ENCODE measurements around the gene ODF2L.

ODF2L gene

DNA sequence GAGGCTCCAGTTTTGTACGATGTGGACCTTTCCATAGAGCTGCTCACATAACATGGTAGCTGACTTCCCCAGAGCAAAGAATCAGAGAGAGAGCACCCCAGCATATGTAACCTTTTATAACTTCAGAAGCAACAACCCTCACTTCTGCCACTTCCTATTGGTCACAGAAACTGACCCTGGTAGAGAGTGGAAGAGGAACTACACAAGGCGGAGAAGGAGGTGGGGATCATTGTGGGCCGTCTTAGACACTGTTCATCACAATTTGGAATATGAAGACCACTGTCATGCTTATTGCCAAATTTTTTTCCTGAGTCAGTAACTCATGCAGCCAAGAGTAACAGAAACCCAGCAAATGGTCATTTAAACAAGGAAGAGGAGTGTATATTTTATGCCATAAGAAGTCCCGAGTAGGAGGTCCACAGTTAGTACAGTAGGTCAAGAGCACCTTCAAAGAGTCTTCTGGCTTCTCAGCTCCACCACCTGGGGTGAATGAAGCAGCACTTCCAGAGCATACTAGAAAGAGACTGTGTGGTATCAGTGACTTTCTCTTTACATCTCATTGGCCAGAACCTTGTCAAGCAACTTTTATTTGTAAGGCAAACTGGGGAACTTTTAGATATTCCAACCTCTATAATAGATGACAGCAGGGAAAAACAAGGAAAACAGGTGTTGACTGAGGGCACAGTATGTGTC is 71.8 kb downstream of the ODF2L start:
- H3K4me2 ChIP-seq = no peak overlapping the region
- H2AFZ ChIP-seq (ENCODE audit: low read depth) = no peak overlapping the region
- H3K27ac ChIP-seq = no peak overlapping the region
- no peak overlapping the region for H3K9ac ChIP-seq
- no peaks in the 10 kb centered on the region for H3K79me2 ChIP-seq (ENCODE audit: insufficient read depth, low read depth)
- H3K36me3 ChIP-seq (ENCODE audit: insufficient read depth) = no peaks in the 10 kb centered on the region
- no peaks in the 10 kb centered on the region for H4K20me1 ChIP-seq (ENCODE audit: insufficient read depth)
- H3K4me1 ChIP-seq (ENCODE audit: low read depth, poor library complexity, severe bottlenecking) = no peaks in the 10 kb centered on the region
- H3K27me3 ChIP-seq (ENCODE audit: insufficient read depth, low read depth) = no peaks in the 10 kb centered on the region
- TF ChIP-seq, protein P1, sequence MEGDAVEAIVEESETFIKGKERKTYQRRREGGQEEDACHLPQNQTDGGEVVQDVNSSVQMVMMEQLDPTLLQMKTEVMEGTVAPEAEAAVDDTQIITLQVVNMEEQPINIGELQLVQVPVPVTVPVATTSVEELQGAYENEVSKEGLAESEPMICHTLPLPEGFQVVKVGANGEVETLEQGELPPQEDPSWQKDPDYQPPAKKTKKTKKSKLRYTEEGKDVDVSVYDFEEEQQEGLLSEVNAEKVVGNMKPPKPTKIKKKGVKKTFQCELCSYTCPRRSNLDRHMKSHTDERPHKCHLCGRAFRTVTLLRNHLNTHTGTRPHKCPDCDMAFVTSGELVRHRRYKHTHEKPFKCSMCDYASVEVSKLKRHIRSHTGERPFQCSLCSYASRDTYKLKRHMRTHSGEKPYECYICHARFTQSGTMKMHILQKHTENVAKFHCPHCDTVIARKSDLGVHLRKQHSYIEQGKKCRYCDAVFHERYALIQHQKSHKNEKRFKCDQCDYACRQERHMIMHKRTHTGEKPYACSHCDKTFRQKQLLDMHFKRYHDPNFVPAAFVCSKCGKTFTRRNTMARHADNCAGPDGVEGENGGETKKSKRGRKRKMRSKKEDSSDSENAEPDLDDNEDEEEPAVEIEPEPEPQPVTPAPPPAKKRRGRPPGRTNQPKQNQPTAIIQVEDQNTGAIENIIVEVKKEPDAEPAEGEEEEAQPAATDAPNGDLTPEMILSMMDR (conservative IDR thresholded peaks at IDR 0.05; ENCODE audit: low read depth, low read length) = no peak
- H3K4me3 ChIP-seq (IDR thresholded peaks at IDR 0.05; ENCODE audit: insufficient read depth, low read depth, low read length) = no peak overlapping the region

DNA sequence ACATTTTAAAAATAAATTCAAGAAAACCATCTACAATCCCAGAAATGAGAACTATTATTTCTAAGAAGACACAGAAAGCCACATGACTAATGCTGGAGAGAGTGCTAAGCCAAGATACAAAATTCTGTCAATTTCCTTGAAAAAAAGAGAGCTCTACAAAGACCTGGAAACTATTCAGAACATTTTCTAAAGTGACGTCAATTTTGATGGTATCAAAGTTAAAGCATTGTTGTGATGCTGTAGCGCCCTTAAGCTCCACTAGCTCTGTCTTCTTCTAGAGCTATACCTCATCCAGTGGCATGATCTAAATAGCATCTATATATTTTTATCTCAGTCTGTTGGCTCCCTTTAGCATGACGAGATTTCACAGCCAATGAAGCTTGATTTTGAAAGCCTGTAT is 73.9 kb downstream of the ODF2L start:
- Histone ChIP-seq H3K36me3 (ENCODE audit: insufficient read depth) (no peaks in the 10 kb centered on the region), H3K9ac (no peak overlapping the region), H3K4me1 (ENCODE audit: low read depth, poor library complexity, severe bottlenecking) (no peaks in the 10 kb centered on the region), H3K27me3 (ENCODE audit: insufficient read depth, low read depth) (no peaks in the 10 kb centered on the region), H2AFZ (ENCODE audit: low read depth) (no peak overlapping the region), H3K79me2 (ENCODE audit: insufficient read depth, low read depth) (no peaks in the 10 kb centered on the region), H3K27ac (no peak overlapping the region), H3K4me3 (IDR thresholded peaks at IDR 0.05; ENCODE audit: insufficient read depth, low read depth, low read length) (no peak overlapping the region), H4K20me1 (ENCODE audit: insufficient read depth) (no peaks in the 10 kb centered on the region), H3K4me2 (no peak overlapping the region)
- TF ChIP-seq, protein P1 (conservative IDR thresholded peaks at IDR 0.05; ENCODE audit: low read depth, low read length) = no peak

DNA sequence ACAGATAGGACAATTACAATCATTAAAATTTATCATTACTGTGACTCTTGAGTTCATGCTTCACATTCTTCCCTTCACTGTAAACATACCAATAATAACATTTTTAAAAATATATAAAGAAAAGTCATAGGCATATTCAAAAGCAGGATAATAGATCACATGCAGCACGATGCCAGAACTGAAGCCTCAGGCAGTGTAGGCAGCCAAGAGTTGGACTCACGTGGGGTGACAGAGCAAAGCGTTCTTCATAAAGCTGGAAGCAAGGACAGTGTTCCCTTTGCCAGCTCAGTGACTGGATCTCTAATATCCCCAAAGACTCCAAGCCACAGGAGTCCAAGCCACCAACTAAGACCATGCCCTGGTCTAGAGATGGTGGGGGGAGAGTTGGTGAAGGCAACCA is 77.7 kb downstream of the ODF2L start:
- H3K36me3 ChIP-seq (ENCODE audit: insufficient read depth) = no peaks in the 10 kb centered on the region
- no peaks in the 10 kb centered on the region for H4K20me1 ChIP-seq (ENCODE audit: insufficient read depth)
- TF ChIP-seq, protein P1 (conservative IDR thresholded peaks at IDR 0.05; ENCODE audit: low read depth, low read length) = no peak
- H3K4me1 ChIP-seq (ENCODE audit: low read depth, poor library complexity, severe bottlenecking) = no peaks in the 10 kb centered on the region
- H3K4me3 ChIP-seq (IDR thresholded peaks at IDR 0.05; ENCODE audit: insufficient read depth, low read depth, low read length) = no peak overlapping the region
- no peak overlapping the region for H2AFZ ChIP-seq (ENCODE audit: low read depth)
- no peak overlapping the region for H3K4me2 ChIP-seq
- no peaks in the 10 kb centered on the region for H3K79me2 ChIP-seq (ENCODE audit: insufficient read depth, low read depth)
- H3K9ac ChIP-seq = no peak overlapping the region
- no peaks in the 10 kb centered on the region for H3K27me3 ChIP-seq (ENCODE audit: insufficient read depth, low read depth)
- no peak overlapping the region for H3K27ac ChIP-seq

DNA sequence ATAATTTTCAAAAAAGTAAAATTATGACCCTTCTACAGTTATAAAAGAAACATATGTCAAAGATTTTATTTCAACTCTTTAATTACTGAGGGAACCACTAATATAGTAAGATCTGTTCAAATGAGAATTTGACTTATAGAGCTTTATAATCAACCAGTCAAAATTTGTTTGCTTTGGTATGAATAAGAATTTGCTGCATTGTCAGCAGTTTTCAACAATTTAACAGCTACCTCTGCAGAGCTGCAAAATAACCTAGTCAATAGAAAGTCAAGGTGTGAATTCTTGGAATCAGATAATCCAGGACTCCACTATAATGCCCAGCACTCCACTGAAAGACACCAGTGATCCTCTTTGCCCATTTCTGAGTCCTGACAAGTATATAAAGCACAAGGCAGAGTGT is 78.2 kb downstream of the ODF2L start:
- H2AFZ ChIP-seq (ENCODE audit: low read depth) = no peak overlapping the region
- no peak overlapping the region for H3K4me2 ChIP-seq
- no peak overlapping the region for H3K9ac ChIP-seq
- no peak overlapping the region for H3K27ac ChIP-seq
- TF ChIP-seq, protein P1 (conservative IDR thresholded peaks at IDR 0.05; ENCODE audit: low read depth, low read length) = no peak
- no peaks in the 10 kb centered on the region for H3K79me2 ChIP-seq (ENCODE audit: insufficient read depth, low read depth)
- H3K36me3 ChIP-seq (ENCODE audit: insufficient read depth) = no peaks in the 10 kb centered on the region
- no peak overlapping the region for H3K4me3 ChIP-seq (IDR thresholded peaks at IDR 0.05; ENCODE audit: insufficient read depth, low read depth, low read length)
- H3K4me1 ChIP-seq (ENCODE audit: low read depth, poor library complexity, severe bottlenecking) = no peaks in the 10 kb centered on the region
- no peaks in the 10 kb centered on the region for H3K27me3 ChIP-seq (ENCODE audit: insufficient read depth, low read depth)
- H4K20me1 ChIP-seq (ENCODE audit: insufficient read depth) = no peaks in the 10 kb centered on the region

All from KMS-11 (cell line).